EH (cell line): ENCODE measurements around the gene PDE6B.

Experiments
- DNase-seq: peaks from one replicate; pipeline ENCODE4 v3.0.0-alpha.2; 2015; ENCODE audit warnings: low read depth

The PDE6B gene

DNA sequence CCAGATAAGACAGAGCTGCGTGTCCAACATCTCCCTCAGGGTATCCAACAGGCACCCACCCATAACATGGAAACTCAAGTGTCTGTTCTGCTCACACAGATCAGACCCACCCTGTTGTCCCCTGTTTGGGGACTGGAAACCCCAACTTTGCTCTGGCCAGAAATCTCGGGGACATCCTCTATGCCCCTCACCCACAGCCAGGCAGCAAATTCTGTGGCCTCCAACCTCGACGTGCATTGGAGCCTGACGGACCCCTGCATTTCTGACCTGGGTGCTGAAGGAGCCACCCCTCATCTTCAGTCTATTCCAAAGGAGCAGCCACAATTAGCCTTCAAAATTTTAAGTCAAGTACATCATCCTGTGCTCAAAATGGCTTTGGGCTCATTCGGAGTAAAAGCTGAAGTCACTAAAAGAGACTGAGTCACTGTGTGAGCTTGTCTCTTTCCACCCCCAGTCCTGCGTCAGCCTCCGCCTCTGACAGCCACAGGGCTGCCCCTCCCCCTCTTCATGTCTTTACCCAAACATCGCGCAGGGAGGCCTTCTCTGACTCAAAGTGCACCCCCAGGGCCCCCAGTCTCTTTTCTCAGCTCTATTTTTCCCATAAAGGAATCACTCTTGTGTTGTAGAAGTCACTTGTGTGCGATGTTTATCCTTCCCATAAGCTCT lies 24.4 kb upstream of the PDE6B start:
- no peak for DNase-seq

DNA sequence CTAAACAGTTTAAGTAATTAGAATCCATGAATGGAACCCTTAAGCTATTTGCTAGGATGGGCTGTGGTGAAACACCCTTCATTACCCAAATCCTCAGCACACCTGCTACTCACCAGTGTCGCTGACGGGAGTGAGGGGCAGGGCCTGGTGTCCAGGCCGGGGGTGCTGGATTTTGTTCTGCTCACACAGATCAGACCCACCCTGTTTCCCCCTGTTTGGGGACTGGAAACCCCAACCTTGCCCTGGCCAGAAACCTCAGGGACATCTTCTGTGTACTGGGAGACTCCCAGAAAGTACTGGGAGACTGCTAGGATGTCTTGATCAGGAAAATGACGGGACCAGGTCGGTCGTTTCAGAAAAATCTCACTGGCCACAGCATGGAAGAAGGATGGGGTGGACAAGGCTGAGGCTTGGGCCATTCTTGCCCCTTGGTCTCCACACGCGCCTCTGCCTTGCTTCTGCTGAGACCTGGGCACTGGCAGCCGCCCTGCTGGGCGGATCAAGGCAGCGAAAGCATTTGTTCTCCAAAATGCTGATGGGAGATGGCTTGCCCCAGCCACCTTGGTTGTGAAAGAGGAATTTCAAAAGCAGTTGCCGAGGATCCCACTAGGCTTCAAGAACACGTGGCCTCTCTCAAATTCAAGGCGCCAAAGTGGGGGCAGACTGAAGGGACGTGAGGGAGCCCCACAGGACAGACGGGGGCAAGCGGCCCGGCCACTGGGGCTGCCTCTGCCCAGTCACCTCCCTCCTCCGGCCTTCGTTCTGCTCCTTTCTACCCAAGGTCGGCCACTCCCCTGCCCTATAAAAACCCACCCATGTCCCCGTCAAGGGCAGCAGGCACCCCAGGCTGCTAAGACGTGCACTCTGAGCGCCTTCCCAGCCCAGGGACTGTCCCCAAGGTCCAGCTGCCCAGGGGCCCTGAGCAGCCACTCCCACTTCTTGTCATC lies 23.5 kb upstream of the PDE6B start:
- no peak for DNase-seq

DNA sequence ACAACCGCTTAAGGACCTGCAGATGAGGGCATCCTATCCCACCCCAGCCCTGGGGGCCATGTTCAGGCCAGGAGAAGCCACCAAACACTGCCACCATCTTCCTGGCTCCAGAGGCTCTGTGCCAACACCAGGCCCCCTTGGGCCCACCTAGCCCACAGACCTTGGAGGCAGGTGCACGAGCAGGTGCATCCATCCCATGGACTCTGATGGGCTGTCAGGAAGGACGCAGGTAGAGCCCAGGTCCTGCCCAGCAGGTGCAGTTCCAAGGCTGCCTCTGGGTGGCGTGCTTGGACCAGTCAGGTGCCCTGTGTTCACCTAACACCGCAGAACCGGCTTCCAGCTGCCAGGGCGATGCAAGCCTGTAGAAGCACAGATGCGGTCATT lies 22.8 kb upstream of the PDE6B start:
- DNase-seq, result no peak

DNA sequence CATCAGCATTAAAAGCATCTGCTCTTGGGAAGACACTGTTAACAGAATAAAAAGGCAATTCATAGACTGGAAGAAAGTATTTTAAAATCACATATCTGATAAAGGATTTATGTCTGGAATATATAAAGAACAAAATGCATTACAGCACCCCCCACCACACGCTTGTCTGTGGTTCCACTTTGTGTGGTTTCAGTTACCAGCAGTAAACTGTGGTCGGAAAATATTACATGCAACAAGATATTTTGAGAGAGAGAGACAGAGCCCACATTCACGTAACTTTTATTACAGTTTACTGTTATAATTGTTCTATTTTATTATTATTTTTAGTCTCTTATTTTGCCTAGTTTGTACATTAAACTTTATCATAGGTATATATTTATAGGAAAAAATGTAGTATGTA lies 21.2 kb upstream of the PDE6B start:
- DNase-seq, result no peak

DNA sequence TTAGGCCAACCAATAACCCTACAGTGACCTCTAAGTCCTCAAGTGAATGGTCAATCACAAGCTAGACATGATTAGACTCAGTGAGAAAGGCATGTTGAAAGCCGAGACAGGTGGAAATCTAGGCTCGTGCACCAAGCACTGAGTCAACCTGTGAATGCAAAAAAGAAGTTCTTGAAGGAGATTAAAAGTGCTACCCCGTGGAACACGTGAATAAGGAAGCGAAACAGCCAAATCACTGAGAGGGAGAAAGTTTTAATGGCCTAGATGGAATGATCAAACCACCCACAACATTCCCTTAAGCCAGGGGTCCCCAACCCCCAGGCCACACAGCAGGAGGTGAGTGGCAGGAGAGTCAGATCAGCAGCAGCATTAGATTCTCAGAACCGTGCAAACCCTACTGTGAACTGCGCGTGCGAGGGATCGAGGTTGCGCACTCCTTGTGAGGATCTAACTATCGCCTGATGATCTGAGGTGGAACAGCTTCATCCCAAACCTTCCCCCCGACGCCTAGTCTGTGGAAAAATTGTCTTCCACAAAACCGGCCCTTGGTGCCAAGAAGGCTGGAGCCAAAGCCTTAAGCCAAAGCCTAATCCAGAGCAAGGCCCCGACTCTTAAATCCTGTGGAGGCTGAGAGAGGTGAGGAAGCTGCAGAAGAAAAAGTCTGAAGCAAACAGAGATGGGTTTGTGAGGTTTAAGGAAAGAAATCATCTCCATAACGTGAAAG lies 19.5 kb upstream of the PDE6B start:
- DNase-seq, result no peak

DNA sequence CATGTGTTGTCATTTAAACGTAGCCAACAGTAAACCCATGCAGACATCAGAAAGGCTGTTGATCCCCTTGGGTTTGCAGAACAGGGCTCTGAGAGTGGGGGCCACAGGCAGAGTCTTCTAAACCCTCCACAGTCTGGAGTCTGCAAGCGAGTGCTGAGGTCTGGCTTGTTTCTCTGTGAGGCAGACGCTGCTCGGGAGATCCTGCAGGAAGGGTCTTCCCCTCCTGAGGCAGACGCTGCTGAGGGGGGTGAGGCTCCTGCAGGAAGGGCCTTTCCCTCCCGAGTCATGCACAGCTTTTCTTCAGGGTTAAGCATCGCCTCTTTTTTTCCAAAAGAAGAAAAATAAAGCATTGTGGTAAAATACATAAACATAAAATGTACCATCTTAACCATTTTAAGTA lies 17.1 kb upstream of the PDE6B start:
- DNase-seq, result no peak

DNA sequence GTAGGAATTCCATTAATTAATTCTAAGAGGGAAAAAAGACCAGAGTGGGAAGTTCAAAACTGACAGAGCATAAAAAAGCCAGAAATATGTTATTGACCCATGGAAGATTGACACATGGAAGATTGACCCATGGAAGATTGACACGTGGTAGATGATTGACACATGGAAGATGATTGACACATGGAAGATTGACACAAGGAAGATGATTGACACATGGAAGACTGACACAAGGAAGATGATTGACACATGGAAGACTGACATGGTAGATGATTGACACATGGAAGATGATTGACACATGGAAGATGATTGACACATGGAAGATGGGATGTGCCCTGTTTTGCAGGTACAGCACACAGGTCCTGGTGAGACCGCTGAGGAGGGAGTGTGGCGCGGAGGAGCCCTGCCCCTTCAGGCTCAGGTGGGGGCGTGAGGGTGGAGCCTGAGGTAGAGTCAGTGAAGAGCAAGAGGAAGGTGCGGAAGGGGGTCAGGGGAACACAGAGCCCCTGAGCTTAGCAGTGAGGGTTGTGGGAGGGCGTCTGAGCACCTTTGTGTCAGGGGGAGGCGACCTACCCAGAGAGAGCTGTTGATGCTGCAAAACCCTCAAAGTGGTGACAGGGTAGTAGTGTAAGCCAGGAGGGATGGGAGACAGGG lies 15.8 kb upstream of the PDE6B start:
- DNase-seq, result no peak

DNA sequence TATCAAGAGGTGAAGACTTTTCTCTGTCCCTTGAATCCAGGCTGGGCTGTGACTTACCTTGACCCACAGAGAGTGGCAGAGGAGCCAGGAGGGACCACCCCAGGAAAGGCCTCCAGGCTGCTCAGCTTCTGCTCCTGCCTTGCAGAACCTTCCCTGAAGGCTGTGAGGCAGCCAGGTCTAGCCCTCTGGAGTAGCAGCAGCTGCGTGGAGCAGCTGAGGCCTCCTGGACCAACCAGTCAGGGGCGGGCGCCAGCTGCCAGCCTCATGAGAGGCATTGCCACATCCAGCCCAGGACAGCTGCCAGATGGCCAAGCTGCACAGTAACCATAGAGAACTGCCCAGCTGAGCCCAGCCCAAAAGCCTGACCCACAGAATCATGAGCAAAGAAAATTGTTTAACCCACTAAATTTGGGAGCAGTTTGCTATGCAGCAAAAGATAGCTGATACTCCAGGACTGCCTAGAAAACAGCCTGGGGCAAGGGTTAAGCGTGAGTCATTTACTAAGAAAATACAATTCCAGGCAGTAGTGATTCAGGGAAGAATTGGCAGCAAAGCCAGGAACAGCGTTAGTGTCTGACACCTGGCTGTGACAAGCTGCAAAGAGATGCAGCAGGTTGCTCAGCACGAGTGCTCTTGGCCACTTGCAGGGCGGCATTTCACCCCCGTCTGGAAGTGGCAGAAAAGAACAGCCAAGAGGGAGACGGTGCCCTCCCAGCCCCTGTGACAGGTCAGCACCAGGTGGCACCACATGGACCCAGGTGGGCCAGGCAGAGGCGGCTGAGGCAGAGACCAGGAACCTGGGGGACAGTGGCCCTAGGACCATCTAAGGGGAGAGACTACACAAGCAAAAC lies 14.7 kb upstream of the PDE6B start:
- DNase-seq, result peak; percentile 51

DNA sequence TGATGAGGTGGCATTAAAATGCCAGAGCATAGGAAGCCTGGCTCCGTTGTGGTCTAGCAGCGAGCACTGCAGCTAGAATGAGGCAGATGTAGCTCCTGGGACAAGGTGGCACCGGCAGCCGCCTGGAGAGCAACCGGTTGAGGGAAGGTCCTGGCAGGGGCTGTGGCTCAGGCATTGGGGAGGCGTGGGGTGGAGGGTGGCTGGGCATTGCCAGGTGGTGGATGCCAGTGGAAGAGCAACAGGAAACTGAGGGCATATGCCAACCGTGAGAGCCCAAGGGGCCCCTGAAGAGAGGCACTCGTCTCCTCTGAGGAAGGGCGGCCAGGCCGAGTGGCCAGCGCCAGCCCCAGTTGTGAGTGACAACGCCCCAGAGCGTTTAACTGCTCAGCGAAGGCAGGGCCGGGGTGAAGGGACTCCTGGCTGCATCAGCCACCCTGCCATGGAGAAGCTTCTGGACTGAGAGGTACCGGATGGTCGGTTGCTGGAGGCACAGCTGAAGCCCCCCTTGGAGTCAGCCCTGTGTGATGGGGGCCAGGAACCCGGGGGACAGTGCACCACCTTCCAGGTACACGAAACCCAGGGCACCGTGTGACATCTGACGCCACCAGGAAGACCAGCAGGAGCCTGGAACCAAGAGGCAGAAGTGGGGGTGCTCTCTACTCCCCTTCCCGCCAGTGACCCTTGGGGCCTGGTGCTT lies 13.2 kb upstream of the PDE6B start:
- no peak for DNase-seq

DNA sequence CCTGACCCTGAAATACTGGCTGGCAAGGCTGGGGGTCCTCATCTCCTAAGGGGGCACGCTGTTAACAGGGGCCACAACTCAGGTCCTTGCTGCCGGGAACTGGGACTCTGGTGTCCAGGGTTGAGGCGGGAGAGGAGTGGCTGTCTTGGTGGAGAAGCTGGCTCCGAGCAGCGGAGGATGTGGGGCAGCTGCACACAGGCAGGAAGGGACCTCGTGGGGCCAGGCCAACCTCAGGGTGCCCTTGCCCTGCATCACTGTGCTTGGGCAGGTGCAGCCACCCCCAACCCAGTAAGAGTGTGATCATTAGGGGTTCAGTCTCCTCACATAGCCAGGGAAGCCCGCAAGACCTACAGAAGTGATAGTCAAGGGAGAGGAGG lies 12.6 kb upstream of the PDE6B start:
- DNase-seq, result no peak

DNA sequence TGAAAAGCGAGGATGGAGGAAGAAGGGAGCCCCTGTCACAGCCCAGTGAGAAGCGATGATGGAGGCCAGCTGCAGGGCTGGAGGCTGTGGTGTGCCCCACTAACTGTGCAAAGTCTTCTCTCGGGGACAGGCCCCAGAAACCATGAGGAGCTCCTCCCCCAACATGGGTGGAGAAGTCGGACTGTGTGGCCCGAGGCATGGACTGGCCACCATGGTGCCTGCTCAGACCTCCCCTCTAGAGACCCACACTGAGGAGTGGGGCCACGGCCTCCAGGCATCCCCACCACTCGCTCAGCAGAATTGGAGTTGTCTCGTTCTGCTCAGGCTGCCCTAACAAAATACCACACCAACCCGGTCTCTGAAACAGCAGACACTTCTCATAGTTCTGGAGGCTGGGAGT lies 12.2 kb upstream of the PDE6B start:
- no peak for DNase-seq

DNA sequence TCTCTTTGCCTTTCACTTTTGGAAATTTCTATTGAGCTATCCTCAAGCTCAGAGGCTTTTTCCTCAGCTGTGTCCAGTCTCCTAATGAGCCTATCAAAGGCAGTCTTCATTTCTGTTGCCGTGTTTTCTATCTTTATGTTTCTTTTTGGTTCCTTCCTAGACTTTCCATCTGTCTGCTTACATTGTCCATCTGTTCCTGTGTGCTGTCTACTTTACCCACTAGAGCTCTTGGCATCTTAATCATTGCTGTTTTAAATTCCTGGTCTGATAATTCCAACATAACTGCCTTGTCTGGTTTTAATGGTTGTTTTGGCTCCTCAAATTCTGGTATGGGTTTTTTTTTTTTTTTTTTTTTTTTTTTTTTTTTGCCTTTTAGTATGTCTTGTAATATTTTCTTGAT lies 9.3 kb upstream of the PDE6B start:
- DNase-seq, result no peak

DNA sequence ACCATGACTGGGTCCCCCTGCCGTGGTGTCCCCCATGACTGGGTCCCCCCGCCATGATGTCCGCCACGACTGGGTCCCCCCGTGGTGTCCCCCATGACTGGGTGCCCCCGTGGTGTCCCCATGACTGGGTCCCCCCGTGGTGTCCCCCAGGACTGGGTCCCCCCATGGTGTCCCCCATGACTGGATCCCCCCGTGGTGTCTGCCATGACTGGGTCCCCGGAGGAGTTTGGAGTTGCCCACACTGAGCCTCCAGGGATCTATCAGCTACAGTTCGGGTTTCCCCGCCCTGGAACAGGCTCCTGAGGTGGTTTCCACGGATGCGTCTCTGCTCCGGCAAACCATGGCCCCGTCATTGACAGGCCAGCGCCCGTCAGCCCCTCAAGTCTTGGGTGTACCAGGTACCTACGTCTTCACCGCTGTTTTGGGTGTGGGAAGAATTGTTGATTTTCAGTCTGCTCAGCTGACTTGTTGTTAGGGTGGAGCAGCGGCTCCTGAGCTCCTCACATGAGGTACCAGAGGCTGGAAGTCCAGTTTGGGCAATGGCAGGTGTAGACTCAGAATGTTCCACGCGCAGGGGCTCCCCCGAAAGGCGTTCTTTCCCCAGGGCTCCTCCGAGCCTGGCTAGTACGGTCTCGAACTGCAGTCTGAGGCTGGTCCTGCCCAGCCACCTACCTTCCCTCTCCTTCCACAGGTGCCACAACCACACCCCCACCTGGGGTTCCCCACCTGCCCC lies 8.3 kb upstream of the PDE6B start:
- DNase-seq, result no peak

DNA sequence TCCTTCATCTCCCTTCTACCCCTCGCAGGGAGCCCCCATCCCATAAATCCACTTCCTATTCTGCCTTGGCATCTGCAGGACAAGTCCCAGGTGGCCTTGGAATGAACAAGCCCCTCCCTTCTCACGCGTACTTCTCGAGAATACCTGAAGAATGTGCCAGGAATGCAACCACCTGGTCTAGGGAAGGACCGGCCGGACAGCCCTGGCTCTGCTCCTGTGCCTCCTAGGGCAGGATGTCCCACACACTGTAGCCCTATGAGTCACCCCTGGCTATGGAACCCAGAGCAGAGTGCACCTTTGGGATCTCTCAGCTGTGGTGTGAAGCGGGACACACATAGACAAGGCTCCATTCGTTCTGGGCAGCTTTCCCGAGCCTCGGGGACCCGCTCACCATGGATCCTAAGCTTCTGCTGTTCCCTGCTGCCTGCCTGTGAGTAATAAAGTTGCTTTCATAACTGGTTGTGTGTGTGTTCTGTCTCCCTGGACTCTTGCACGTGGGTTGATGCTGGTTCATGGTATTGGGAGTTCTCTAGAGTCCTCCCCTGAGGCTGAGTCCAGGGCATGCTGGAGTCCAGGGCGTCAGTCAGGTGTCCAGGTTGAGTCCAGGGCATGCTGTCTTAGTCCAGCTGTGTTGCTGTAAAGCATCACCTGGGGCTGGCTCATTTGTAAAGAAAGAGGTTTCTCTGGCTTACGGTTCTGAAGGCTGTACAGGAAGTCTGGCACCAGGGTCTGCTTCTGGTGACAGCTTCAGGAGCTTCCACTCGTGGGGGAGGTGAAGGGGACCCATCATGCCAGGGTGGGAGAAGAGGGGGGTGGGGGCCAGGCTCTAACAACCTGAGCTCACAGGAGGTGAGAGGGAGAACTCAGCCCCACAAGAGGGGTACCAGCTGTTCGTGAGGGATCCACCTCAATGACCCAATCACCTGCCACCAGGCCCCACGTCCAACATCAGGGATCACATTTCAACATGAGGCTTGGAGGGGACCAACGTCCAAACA lies 7.4 kb upstream of the PDE6B start:
- DNase-seq, result no peak

DNA sequence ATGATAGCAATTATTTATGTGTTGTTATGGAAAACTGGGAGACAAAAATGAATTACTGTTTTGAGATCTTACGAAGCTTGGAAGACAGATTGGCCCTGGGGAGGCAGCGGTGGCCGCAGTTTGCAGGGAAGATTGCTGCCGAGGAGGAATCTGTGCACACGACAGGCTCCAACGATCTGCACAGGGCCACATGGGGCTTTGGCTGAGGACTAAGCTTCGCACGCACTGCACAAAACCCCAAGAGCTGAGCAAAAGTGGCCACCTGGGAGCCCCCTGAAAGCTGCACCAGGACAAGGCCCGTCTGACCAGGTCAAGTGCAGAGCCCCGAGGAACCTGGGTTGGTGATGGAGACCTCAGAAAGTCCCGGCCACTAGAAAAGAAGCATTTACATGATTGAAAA lies 5.2 kb upstream of the PDE6B start:
- DNase-seq, result no peak

DNA sequence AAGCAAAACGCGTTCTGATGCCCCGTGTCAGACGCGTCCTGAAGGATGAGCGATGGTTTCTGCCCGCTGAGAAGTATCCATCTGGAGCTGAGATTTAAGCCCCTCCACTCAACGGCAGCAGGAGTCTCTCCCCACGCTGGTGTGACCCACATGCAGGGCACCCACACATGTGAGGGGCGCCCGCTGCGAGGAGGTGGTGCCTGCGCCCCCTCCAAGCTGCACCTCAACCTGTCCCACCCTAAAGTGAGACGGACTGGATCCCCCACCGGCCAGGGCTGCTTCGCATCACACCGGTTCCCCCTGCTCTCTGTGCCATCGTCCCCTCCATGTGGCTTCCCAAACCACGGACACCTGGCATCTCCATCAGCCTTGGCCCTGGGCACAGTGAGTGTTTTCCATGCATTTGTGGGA lies 4.5 kb upstream of the PDE6B start:
- no peak for DNase-seq

DNA sequence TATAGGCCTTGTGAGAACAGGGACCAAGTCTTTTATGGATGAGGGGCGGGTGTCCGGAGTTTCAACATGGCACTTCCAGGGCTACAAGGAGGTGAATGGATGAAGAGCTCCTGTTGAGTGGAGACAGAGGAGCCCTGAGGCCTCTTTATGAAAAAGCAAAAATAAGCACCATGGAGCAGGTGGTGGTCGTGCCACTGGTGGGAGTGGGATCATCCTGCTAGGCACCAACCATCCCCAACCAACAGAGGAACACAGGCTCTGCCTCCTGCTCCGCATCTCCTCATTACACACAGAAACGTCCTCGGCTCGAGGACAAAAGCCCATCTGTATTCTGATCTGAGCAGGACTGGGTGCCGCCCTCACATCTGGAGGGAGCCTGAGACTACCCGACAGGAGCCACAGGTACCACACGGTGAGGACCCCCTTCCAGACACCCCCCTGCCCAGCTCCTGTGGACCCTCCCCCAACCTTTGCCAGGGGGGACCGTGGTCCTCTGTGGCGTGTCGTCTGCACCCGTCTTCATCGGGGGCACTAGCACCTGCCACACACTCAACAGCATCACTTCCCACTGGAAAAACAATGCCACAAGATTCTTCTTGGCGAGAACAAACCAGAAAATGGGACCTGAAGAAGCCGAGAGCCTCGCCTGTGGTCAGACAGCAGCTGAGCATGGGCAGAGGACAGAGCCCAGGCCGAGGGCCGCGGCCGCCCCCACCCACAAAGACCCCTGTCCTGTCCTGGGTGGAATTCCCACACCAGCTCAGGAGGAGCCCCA lies 3.9 kb upstream of the PDE6B start:
- no peak for DNase-seq
